Adipocyte (in vitro differentiated cells): ENCODE results near the gene TIAM2.
"Not testable (repeated sequence)": the region's sequence is repeated elsewhere in the genome, so short reads cannot be mapped to it uniquely, and the experiment has no call there.

Experiments
- DNase-seq: peaks from one replicate; pipeline ENCODE4 v3.0.0-alpha.2; 2015; ENCODE audit warnings: low read depth
- H3K27me3 ChIP-seq: replicated peaks from 2 replicates; pipeline ENCODE4 v1.7.0; 2013; ENCODE audit warnings: mild to moderate bottlenecking, low read length, moderate library complexity; ENCODE audit not compliant: control insufficient read depth, insufficient read depth
- H3K36me3 ChIP-seq: 2 replicates; pipeline ENCODE4 v1.7.0; 2013; ENCODE audit warnings: low read length, mild to moderate bottlenecking, moderate library complexity; ENCODE audit not compliant: control insufficient read depth, insufficient read depth, severe bottlenecking
- H3K4me1 ChIP-seq: 2 replicates; pipeline ENCODE4 v1.7.0; 2013; ENCODE audit warnings: mild to moderate bottlenecking, low read length, moderate library complexity; ENCODE audit not compliant: control insufficient read depth, insufficient read depth
- H3K4me3 ChIP-seq: 2 replicates; pipeline ENCODE4 v1.7.0; 2013; ENCODE audit warnings: mild to moderate bottlenecking, low read length, moderate library complexity
- H3K9ac ChIP-seq: 2 replicates; pipeline ENCODE4 v1.7.0; 2013; ENCODE audit warnings: mild to moderate bottlenecking, low read length, moderate library complexity
- H3K9me3 ChIP-seq: 2 replicates; pipeline ENCODE4 v1.7.0; 2013; ENCODE audit warnings: mild to moderate bottlenecking, low read length, moderate library complexity; ENCODE audit not compliant: control insufficient read depth

Gene TIAM2

DNA sequence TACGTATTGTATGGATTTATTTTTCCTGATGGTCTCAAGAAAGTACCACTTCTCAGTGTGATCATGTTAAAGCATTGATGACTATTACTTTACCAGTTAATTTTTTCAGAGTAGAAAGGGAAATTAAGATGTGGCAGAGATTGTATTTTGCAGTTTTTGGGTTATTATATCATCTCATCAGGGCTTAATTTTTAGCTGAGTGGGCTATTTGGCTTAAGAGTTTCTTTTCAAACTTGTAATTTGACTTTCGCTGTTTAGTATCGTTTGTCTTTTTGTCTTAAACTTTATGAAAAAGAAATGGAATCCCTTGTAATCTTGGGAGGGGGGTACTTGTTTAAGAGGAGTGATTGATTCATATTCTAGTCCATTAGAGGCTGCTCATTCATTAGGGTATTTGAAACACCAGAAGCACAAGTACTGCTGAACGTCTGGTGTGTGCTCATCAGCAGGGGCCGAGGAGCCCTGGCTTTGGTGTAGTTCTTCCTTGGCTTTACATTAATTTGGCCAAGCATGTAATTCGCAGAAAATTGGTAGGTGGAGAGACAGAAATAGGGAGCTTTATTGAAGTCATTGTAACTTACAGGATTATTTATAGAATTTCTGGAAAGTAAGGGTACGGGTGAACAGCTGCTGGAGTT lies 112.4 kb downstream of the TIAM2 start:
- Histone ChIP-seq H3K4me1 (peaks cover 19% of the 10 kb centered on the region), H3K9ac (peak overlapping the region; percentile 39), H3K9me3 (no peaks in the 10 kb centered on the region), H3K4me3 (peak overlapping the region; percentile 36), H3K36me3 (no peaks in the 10 kb centered on the region), H3K27me3 (no peaks in the 10 kb centered on the region)
- DNase-seq: no peak

DNA sequence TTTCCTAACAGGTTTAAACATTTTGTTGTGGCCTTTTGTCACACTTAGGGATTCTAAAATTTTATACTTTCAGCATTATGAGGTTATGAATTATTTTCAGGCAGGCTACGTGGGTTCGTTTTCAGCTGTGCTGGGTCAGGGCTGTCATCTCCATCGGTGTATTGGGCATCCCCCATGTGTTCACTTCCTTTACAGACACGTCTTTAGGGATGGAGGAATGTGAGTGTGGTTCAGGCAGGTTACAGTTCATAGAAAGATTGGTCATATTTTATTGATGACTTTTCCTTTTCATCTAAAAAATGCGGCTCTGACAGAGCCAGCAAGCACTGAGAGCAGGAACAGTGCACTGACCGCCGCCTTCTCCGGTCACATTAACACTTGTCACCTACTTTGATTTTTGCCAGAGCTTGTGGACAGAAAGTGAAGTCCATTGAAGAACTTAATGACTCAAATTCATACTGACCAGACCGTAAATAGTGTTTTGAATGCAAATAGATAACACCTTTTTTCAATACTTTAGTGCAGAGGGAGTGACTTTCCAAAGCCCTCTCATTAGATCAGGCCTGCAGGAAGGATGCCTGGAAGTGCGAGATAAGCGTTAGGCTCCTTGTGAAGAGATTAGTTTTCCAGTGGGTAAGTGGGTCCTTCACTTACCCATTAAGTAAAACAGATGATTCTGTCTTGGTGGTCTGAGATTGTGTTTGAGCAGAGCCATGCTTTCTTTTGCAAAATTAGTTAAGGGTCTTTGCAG lies 113.1 kb downstream of the TIAM2 start:
- DNase-seq: no peak
- Histone ChIP-seq H3K4me3 (no peak overlapping the region), H3K4me1 (peaks cover 14% of the 10 kb centered on the region)

DNA sequence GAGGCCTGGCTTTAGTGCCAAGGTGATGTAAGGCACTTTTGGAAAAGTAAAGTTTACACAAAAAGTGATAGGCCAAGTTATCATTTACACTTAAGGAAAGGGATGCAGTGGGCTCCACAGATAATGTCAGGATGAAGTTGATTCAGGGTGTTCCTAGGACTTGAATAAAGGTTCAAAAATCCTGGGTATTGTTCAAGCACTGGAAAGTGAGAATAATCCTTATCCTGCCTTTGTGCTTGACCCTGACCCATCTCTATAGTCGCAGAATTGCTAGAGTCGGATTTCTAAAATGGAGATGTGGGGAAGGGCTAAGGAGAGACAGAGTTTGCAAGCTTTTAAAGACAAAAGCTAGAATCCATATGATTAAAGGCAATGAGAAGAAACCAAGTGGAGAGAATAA lies 115.6 kb downstream of the TIAM2 start:
- Histone ChIP-seq H3K27me3 (no peaks in the 10 kb centered on the region), H3K9ac (no peak overlapping the region), H3K36me3 (no peaks in the 10 kb centered on the region), H3K9me3 (no peaks in the 10 kb centered on the region), H3K4me3 (no peak overlapping the region), H3K4me1 (peaks cover 11% of the 10 kb centered on the region)
- no peak for DNase-seq

More for the DNA sequence above, 113.1 kb downstream of the TIAM2 start:
- no peaks in the 10 kb centered on the region for H3K9me3 ChIP-seq
- no peak overlapping the region for H3K9ac ChIP-seq
- no peaks in the 10 kb centered on the region for H3K36me3 ChIP-seq
- no peaks in the 10 kb centered on the region for H3K27me3 ChIP-seq

DNA sequence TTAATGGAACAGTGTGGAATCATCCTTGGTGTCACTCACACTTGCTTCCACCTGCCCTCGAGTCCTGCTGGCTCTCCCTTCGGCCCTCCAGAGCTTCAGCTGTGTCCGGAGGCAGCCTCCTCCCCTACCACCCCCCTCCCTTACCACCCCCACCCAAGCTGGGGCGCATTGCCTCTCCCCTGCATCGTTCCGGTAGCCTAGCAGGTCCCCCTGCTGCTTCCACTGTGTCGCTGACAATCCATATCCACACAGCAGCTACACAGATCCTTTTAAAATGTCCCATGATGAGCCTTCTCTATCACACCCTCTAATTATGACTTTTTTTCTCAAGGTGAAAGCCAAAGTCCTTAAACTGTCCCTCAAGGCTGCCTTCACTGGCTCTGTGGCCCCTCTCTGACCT lies 117.6 kb downstream of the TIAM2 start:
- H3K9me3 ChIP-seq: no peaks in the 10 kb centered on the region
- H3K36me3 ChIP-seq: no peaks in the 10 kb centered on the region
- no peak for DNase-seq
- H3K27me3 ChIP-seq: no peaks in the 10 kb centered on the region
- no peak overlapping the region for H3K9ac ChIP-seq
- peaks cover 5% of the 10 kb centered on the region for H3K4me1 ChIP-seq
- no peak overlapping the region for H3K4me3 ChIP-seq

DNA sequence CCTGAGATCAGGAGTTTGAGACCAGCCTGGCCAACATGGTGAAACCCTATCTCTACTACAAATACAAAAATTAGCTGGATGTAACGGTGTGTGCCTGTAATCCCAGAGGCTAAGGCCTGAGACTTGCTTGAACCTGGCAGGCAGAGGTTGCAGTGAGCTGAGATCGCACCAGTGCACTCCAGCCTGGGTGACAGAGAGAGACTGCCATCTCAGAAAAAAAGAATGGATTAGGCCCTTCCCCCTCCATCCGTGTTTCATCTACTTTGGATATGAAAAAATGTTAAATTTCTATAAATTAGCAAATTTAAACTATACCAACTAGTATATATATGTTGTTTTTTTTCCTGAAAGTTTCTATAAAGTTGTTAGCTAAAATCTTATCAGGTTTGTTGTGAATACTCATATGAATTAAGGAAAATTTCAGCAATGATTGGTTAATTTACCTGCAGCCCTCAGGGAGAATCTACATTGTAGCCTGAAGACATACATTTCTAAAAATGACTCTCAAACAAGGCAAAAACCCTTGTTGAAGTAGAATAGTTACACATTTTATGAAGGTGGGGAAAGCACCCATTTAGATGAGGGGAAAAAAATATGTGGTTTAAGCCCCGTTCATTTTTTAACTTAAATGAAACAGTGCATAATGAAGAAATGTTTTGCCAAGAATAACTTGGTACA lies 120.9 kb downstream of the TIAM2 start:
- H3K9ac ChIP-seq: no peak overlapping the region
- DNase-seq: no peak
- no peaks in the 10 kb centered on the region for H3K36me3 ChIP-seq
- no peak overlapping the region for H3K4me3 ChIP-seq
- no peaks in the 10 kb centered on the region for H3K27me3 ChIP-seq
- peaks cover 7% of the 10 kb centered on the region for H3K4me1 ChIP-seq
- H3K9me3 ChIP-seq: no peaks in the 10 kb centered on the region

DNA sequence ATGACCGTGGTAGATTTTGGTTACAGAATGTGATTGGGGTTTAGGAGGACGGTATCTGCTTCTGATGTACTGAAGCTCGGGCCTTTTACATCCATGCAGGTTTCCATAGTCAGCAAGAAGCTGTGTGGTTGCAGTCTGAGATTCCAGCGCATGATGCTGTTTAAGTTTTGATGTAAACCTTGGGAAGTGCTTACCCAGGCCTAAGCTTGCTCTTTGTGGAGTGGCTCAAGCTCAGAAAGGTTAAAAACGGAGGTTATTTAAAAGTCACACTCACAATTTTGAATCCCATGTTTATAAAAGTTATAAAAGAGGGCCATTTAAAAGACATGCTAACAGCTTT lies 121.4 kb downstream of the TIAM2 start:
- no peaks in the 10 kb centered on the region for H3K36me3 ChIP-seq
- H3K9ac ChIP-seq: no peak overlapping the region
- H3K4me1 ChIP-seq: peaks cover 10% of the 10 kb centered on the region
- no peak overlapping the region for H3K4me3 ChIP-seq
- no peak for DNase-seq
- H3K27me3 ChIP-seq: no peaks in the 10 kb centered on the region
- no peaks in the 10 kb centered on the region for H3K9me3 ChIP-seq

DNA sequence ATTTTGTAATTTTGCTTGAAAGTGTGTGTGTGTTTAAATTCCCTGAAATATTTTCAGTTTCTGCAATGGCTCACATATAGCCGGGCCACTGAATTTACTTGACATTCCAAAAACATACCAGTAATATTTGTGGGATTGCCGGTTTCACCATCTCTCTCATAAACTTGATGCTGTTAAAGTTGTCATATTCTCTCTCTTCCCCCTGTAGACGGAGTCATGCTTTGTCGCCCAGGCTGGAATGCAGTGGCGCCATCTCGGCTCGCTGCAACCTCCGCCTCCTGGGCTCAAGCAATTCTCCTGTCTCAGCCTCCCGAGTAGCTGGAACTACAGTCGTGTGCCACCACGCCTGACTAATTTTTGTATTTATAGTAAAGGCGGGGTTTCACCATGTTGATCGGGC lies 122.1 kb downstream of the TIAM2 start:
- peak; percentile 84 for DNase-seq
- no peaks in the 10 kb centered on the region for H3K9me3 ChIP-seq

DNA sequence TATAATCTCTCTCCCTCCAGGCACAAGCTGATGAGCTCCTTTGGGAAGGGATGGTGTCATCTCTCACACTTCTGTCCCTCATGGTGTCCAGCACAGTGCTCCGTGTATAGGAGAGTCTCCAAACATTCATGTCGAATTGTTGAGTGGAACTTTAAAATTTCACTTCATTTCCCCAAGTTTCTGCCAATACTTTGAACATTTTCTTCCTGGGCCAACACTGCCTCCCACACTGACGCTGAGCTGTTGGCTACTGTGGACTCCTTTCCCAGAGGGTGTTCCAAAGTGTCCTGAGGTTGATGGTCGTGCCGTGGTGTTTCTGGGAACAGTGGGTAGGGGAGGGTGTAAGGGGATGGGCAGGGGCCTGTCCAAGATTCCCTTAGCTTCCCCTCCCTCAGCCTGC lies 122.7 kb downstream of the TIAM2 start:
- no peaks in the 10 kb centered on the region for H3K27me3 ChIP-seq
- H3K9ac ChIP-seq: no peak overlapping the region
- no peak overlapping the region for H3K4me3 ChIP-seq
- no peak for DNase-seq
- H3K9me3 ChIP-seq: no peaks in the 10 kb centered on the region
- peaks cover 20% of the 10 kb centered on the region for H3K4me1 ChIP-seq
- H3K36me3 ChIP-seq: no peaks in the 10 kb centered on the region

More for the DNA sequence above, 122.1 kb downstream of the TIAM2 start:
- Histone ChIP-seq H3K9ac (no peak overlapping the region), H3K27me3 (no peaks in the 10 kb centered on the region), H3K4me1 (peaks cover 17% of the 10 kb centered on the region), H3K36me3 (no peaks in the 10 kb centered on the region), H3K4me3 (no peak overlapping the region)

DNA sequence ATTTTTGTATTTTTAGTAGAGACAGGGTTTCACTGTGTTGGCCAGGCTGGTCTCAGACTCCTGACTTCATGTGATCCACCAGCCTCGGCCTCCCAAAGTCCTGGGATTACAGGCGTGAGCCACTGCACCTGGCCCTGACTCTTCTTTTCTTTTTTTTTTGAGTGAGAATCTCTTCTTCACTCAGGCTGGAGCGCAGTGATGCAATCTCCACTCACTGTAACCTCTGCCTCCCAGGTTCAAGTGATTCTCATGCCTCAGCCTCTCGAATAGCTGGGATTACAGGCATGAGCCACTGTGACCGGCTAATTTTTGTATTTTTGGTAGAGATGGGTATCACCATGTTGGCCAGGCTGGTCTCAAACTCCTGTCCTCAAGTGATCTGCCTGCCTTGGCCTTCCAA lies 124.1 kb downstream of the TIAM2 start:
- not testable (repeated sequence) for H3K9me3 ChIP-seq, DNase-seq, H3K9ac ChIP-seq, H3K36me3 ChIP-seq, H3K4me3 ChIP-seq, H3K27me3 ChIP-seq
- H3K4me1 ChIP-seq: peaks cover 25% of the 10 kb centered on the region

DNA sequence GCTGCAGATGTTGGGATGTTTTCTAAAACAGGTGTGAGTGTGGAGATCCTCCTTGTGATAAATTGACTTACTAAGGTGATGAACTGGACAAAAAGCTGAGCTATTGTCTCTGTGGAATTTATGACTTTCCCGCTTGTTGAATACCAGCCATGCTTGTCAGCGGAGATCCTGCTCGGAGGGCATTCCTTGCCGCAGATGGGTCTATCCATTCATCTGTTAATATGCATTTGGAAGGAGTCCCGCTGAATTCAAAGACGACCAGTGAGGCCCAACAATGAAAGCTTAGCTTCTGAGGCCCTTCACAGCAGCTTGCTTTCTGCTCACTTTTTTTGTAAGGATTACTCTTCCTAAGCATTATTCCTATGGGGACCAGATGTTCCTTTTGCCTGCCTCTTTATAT lies 124.9 kb downstream of the TIAM2 start:
- H3K9ac ChIP-seq: no peak overlapping the region
- H3K36me3 ChIP-seq: no peaks in the 10 kb centered on the region
- peaks cover 25% of the 10 kb centered on the region for H3K4me1 ChIP-seq
- H3K4me3 ChIP-seq: no peak overlapping the region
- H3K27me3 ChIP-seq: no peaks in the 10 kb centered on the region
- DNase-seq: peak; percentile 37
- no peaks in the 10 kb centered on the region for H3K9me3 ChIP-seq

DNA sequence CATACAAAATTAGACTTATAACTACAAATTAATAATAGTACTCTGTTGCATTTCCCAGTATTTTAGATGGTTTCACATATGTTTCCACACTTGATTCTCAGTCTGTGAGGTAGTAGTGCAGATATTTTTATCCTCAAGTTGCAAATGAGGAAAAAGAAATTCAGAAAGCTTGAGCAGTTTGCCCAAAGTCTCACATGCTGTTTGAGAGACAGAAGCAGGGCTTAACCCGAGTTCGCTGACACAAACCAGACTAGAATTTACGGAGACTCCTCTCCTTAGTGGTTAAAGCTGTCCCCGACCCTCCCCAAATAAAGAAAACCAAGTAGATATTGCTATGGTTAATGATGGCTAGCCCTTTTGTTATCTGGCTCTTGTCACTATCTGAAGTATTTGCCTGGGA lies 126.2 kb downstream of the TIAM2 start:
- H3K4me1 ChIP-seq: peaks cover 25% of the 10 kb centered on the region
- peak overlapping the region; percentile 61 for H3K4me3 ChIP-seq

More for the DNA sequence above, 126.2 kb downstream of the TIAM2 start:
- Histone ChIP-seq H3K27me3 (no peaks in the 10 kb centered on the region), H3K9me3 (no peaks in the 10 kb centered on the region), H3K36me3 (no peaks in the 10 kb centered on the region), H3K9ac (peak overlapping the region; percentile 22)
- DNase-seq: no peak
